Activated CD4-positive, alpha-beta T cell treated with anti-CD3 and anti-CD28 coated beads, Interleukin-10, Interleukin-2, amounts not matched to agents 100 ng/mL and 50 ng/mL, durations not matched to agents 16 hours and 8 hours (primary cell): ENCODE data around the gene TMEM80.

Experiments used
- DNase-seq: peaks from one replicate; pipeline ENCODE4 v3.0.0-alpha.2; 2020

Gene TMEM80

GRCh38 chr11:748007-748359 is 52.4 kb downstream of the TMEM80 start:
- DNase-seq: no peak

DNA sequence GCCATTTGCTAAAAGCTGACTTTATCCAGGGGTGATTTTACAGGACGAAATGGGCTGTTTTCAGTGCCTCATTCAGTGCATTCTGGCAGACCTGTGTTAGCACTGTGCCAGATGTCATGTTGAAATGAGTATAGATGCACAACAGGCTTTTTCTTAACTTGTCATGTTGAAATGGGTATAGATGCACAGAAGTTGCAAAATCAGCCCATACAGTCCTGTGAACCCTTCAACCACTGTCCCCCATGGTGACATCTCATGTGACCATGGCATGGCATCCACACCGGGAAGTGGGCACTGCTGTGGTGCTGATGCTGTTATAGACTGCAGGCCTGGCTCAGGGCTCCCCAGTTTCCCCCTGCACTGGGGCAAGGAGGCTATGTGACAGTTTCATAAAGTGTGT is 54.1 kb downstream of the TMEM80 start:
- DNase-seq: no peak
